Panc1 (cell line): ENCODE measurements around the gene CLTC. TPM values are rescaled to one million over a fixed set of nuclear protein-coding genes. Genes with fewer than 3 reads are reported as not detected.

Source experiments
- ATAC-seq: fragments of 200-7000 bp; cut with Tn5 transposase; 2 replicates; pipeline ENCODE4 v1.9.1; 2020; ENCODE audit warnings: mild to moderate bottlenecking, moderate library complexity
- BruUV-seq: library from RNA; stranded (reverse); fragments of 400-500 nt; replicated peaks from 2 replicates; lab custom pipeline; 2021; lab: Mats Ljungman, UMichigan
- CTCF ChIA-PET: fragments of 300-600 bp; sonication (Branson Sonifier 250); formaldehyde crosslinking; loops from one replicate; lab custom pipeline; 2022; ENCODE audit warnings: antibody characterized with exemption; lab: Charles Lee
- POLR2A ChIA-PET: fragments of 300-600 bp; sonication (Branson Sonifier 250); formaldehyde crosslinking; loops from one replicate; lab custom pipeline; 2022; ENCODE audit warnings: antibody characterized with exemption; lab: Charles Lee
- DNase-seq: peaks from one replicate; pipeline ENCODE4 v3.0.0-alpha.2; 2010; ENCODE audit warnings: low read depth, low spot score
- H3K27ac ChIP-seq: 2 replicates; pipeline ENCODE4 v1.5.1; 2011; ENCODE audit warnings: mild to moderate bottlenecking, low read length, inconsistent platforms
- H3K27me3 ChIP-seq: fragments of 200-500 bp; sonication (Bioruptor generic); 2 replicates; pipeline ENCODE4 v1.6.0; 2014; ENCODE audit warnings: low read length, inconsistent platforms; ENCODE audit not compliant: control insufficient read depth, insufficient read depth
- H3K36me3 ChIP-seq: fragments of 200-500 bp; sonication (Bioruptor generic); 2 replicates; pipeline ENCODE4 v1.5.1; 2014; ENCODE audit warnings: inconsistent platforms, mild to moderate bottlenecking, low read length, moderate library complexity; ENCODE audit not compliant: control insufficient read depth, insufficient read depth
- H3K4me1 ChIP-seq: 2 replicates; pipeline ENCODE4 v1.5.1; 2011; ENCODE audit warnings: inconsistent platforms, mild to moderate bottlenecking, low read length, moderate library complexity; ENCODE audit not compliant: control insufficient read depth, insufficient read depth
- H3K4me3 ChIP-seq, 2 experiments: 2 replicates each; pipeline ENCODE4 v1.5.1; 2011 to 2012; ENCODE audit warnings: low read depth in 2 of 2, low read length in 2 of 2, mild to moderate bottlenecking in 2 of 2, inconsistent platforms in 1 of 2, moderate library complexity in 1 of 2
- H3K9me3 ChIP-seq: fragments of 200-500 bp; sonication (Bioruptor generic); 2 replicates; pipeline ENCODE4 v1.5.1; 2014; ENCODE audit warnings: low read depth, mild to moderate bottlenecking, inconsistent platforms, low read length, moderate library complexity; ENCODE audit not compliant: control insufficient read depth, insufficient read depth
- CTCF ChIP-seq: fragments of 450-650 bp; IDR thresholded peaks from 2 replicates; pipeline ENCODE4 v1.5.1; 2017; ENCODE audit warnings: mild to moderate bottlenecking
- POLR2AphosphoS5 ChIP-seq: IDR thresholded peaks from 2 replicates; pipeline ENCODE4 v1.6.1; 2012; ENCODE audit warnings: mild to moderate bottlenecking, low read depth, low read length, moderate library complexity
- SIN3A ChIP-seq: IDR thresholded peaks from 2 replicates; pipeline ENCODE4 v1.6.1; 2012; ENCODE audit warnings: low read depth, mild to moderate bottlenecking, low read length, moderate library complexity, borderline replicate concordance; ENCODE audit not compliant: insufficient read depth
- TCF7L2 ChIP-seq: IDR thresholded peaks from 2 replicates; pipeline ENCODE4 v1.6.1; 2011; ENCODE audit warnings: mild to moderate bottlenecking, low read depth, low read length, inconsistent platforms
- in situ Hi-C: cut with HindIII; loops from 2 replicates; pipeline ENCODE4 v1.10.0; 2016; ENCODE audit warnings: low sequenced_read_pairs, low pct_unique_long_range_greater_than_20kb
- intact Hi-C: fragments of 100-400 bp; cut with micrococcal nuclease; formaldehyde crosslinking; loops from one replicate; pipeline ENCODE4 v1.10.0; 2022; ENCODE audit not compliant: unreplicated experiment
- total RNA-seq: library from RNA; stranded (reverse); gene quantifications from one replicate; pipeline ENCODE4 v1.2.1, GENCODE V29; 2021; ENCODE audit not compliant: unreplicated experiment
- TF ChIP-seq, protein P1 (sequence below), 2 experiments: IDR thresholded peaks; 2 replicates each; pipeline ENCODE4 v1.6.1; 2011 to 2012; ENCODE audit warnings: low read depth in 2 of 2, control low read depth in 1 of 2, low read length in 1 of 2, mild to moderate bottlenecking in 1 of 2, moderate library complexity in 1 of 2; ENCODE audit not compliant: insufficient read depth in 1 of 2

The CLTC gene
- total RNA-seq, 1 experiment from 2014 or later: 221 TPM

DNA sequence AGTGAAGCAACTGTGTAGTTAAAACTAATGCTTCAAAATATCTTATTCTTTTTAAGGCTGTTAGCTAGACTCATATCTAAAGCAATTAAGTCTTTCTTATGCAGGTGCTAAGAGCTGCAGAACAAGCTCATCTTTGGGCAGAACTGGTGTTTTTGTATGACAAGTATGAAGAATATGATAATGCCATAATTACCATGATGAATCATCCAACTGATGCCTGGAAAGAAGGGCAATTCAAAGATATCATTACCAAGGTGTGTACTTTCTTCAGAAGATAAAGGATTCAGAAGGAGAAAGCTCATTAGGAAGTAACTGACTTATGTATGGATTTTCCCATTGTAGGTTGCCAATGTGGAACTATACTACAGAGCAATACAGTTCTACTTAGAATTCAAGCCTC, 63.6 kb downstream of the CLTC start:
- Histone ChIP-seq H3K27me3 (no peaks in the 10 kb centered on the region), H3K4me1 (peaks cover 19% of the 10 kb centered on the region), H3K27ac (0 out of 2 replicates have a peak overlapping the region, but pooled peaks have one; percentile 29), H3K36me3 (peaks cover 83% of the 10 kb centered on the region), H3K9me3 (no peaks in the 10 kb centered on the region), H3K4me3 (no peak overlapping the region)
- ChIA-PET CTCF (no interaction called here), POLR2A (interaction anchor here (0.6 kb wide), 1 partner anchor 46 kb away, joined by 4 read pairs; no protein-coding TSS in a partner anchor)
- in situ Hi-C loops (no loop called here), intact Hi-C loops (no loop called here)
- DNase-seq (no peak), ATAC-seq (no peak; the same call in 1 of the 2 replicates)
- no peak for TF ChIP-seq TCF7L2
- TF ChIP-seq, protein P1, sequence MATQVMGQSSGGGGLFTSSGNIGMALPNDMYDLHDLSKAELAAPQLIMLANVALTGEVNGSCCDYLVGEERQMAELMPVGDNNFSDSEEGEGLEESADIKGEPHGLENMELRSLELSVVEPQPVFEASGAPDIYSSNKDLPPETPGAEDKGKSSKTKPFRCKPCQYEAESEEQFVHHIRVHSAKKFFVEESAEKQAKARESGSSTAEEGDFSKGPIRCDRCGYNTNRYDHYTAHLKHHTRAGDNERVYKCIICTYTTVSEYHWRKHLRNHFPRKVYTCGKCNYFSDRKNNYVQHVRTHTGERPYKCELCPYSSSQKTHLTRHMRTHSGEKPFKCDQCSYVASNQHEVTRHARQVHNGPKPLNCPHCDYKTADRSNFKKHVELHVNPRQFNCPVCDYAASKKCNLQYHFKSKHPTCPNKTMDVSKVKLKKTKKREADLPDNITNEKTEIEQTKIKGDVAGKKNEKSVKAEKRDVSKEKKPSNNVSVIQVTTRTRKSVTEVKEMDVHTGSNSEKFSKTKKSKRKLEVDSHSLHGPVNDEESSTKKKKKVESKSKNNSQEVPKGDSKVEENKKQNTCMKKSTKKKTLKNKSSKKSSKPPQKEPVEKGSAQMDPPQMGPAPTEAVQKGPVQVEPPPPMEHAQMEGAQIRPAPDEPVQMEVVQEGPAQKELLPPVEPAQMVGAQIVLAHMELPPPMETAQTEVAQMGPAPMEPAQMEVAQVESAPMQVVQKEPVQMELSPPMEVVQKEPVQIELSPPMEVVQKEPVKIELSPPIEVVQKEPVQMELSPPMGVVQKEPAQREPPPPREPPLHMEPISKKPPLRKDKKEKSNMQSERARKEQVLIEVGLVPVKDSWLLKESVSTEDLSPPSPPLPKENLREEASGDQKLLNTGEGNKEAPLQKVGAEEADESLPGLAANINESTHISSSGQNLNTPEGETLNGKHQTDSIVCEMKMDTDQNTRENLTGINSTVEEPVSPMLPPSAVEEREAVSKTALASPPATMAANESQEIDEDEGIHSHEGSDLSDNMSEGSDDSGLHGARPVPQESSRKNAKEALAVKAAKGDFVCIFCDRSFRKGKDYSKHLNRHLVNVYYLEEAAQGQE (IDR thresholded peaks at IDR 0.05; ENCODE audit: insufficient read depth in 1 of 2, low read depth in 2 of 2, low read length in 1 of 2): no peak
- no TSS peak for BruUV-seq

GRCh38 chr17:59684967-59685366, 65.3 kb downstream of the CLTC start:
- in situ Hi-C loops (no loop called here), intact Hi-C loops (no loop called here)
- Histone ChIP-seq H3K27ac (no peak overlapping the region), H3K9me3 (no peaks in the 10 kb centered on the region), H3K4me3 (no peak overlapping the region), H3K4me1 (peaks cover 19% of the 10 kb centered on the region), H3K36me3 (peaks cover 85% of the 10 kb centered on the region), H3K27me3 (no peaks in the 10 kb centered on the region)
- DNase-seq (no peak), ATAC-seq (no peak)
- ChIA-PET CTCF (no interaction called here), POLR2A (interaction anchor here (0.6 kb wide), 1 partner anchor 66 kb away, joined by 4 read pairs; no protein-coding TSS in a partner anchor)
- TF ChIP-seq SIN3A (no peak), TCF7L2 (no peak), CTCF (no peak), POLR2AphosphoS5 (no peak)
- TF ChIP-seq, protein P1 (IDR thresholded peaks at IDR 0.05; ENCODE audit: insufficient read depth in 1 of 2, low read depth in 2 of 2, low read length in 1 of 2): no peak
- BruUV-seq: no TSS peak
